CD14-positive monocyte (primary cell): ENCODE data around the gene PSMD13. TPM values are rescaled to one million over a fixed set of nuclear protein-coding genes. Genes with fewer than 3 reads are reported as not detected.

ENCODE experiments used
- DNase-seq, 3 donors: peaks; one replicate each; pipeline ENCODE4 v3.0.0-alpha.2; 2011 to 2022
- H2AFZ ChIP-seq: 2 replicates; pipeline ENCODE4 v1.6.0; 2012; ENCODE audit warnings: mild to moderate bottlenecking, low read depth, low read length, inconsistent platforms; ENCODE audit not compliant: insufficient read depth, poor library complexity, severe bottlenecking
- H3K27ac ChIP-seq, 2 donors: 1 replicate in 1 of 2; 2 replicates in 1 of 2; pipeline ENCODE4 v1.5.1; 2012 to 2013; ENCODE audit warnings: low read length in 2 of 2, control low read depth in 1 of 2, inconsistent platforms in 1 of 2, low read depth in 1 of 2, mild to moderate bottlenecking in 1 of 2
- H3K27me3 ChIP-seq, 2 donors: one replicate each; pipeline versions ENCODE4 v1.6.0 to v1.6.1; 2011 to 2013; ENCODE audit warnings: low read length in 2 of 2; ENCODE audit not compliant: control insufficient read depth in 2 of 2, insufficient read depth in 2 of 2
- H3K36me3 ChIP-seq, 2 donors: replicated peaks in 1 of 2; 1 replicate in 1 of 2; 2 replicates in 1 of 2; pipeline versions ENCODE4 v1.5.1 to v1.6.1; 2012 to 2013; ENCODE audit warnings: low read length in 2 of 2, control low read depth in 1 of 2, inconsistent platforms in 1 of 2, mild to moderate bottlenecking in 1 of 2; ENCODE audit not compliant: insufficient read depth in 2 of 2, control insufficient read depth in 1 of 2
- H3K4me1 ChIP-seq, 2 donors: 1 replicate in 1 of 2; 2 replicates in 1 of 2; pipeline versions ENCODE4 v1.5.1 to v1.6.1; 2012 to 2013; ENCODE audit warnings: low read length in 2 of 2, control low read depth in 1 of 2, inconsistent platforms in 1 of 2, mild to moderate bottlenecking in 1 of 2, moderate library complexity in 1 of 2; ENCODE audit not compliant: insufficient read depth in 2 of 2, control insufficient read depth in 1 of 2
- H3K4me2 ChIP-seq: replicated peaks from 2 replicates; pipeline ENCODE3; 2012; ENCODE audit warnings: low read length, moderate library complexity, mild to moderate bottlenecking; ENCODE audit not compliant: poor library complexity, severe bottlenecking; ENCODE audit errors: extremely low read depth
- H3K4me3 ChIP-seq, 3 experiments: fragments of 200-600 bp in 1 of 3; sonication (generic) in 1 of 3; replicated peaks in 1 of 3; 1 replicate in 2 of 3; 2 replicates in 1 of 3; pipeline ENCODE4 v1.5.1; 2011 to 2013; ENCODE audit warnings: low read length in 3 of 3, mild to moderate bottlenecking in 3 of 3, control low read depth in 2 of 3, low read depth in 2 of 3, inconsistent platforms in 1 of 3, moderate library complexity in 1 of 3
- H3K79me2 ChIP-seq: 2 replicates; pipeline ENCODE4 v1.6.0; 2012; ENCODE audit warnings: mild to moderate bottlenecking, control low read depth, inconsistent platforms, low read length, moderate library complexity; ENCODE audit not compliant: insufficient read depth
- H3K9ac ChIP-seq: 2 replicates; pipeline ENCODE4 v1.6.0; 2017; ENCODE audit warnings: low read length, mild to moderate bottlenecking; ENCODE audit not compliant: insufficient read depth, poor library complexity, severe bottlenecking
- H3K9me3 ChIP-seq, 2 donors: replicated peaks in 1 of 2; 1 replicate in 1 of 2; 2 replicates in 1 of 2; pipeline versions ENCODE4 v1.5.1 to v1.6.1; 2012 to 2013; ENCODE audit warnings: low read length in 2 of 2, control low read depth in 1 of 2; ENCODE audit not compliant: control insufficient read depth in 1 of 2, insufficient read depth in 1 of 2
- H4K20me1 ChIP-seq: 2 replicates; pipeline ENCODE4 v1.6.0; 2012; ENCODE audit warnings: mild to moderate bottlenecking, low read length, control low read depth, moderate library complexity; ENCODE audit not compliant: insufficient read depth
- H3K27ac Mint-ChIP-seq, 7 donors: one replicate each; pipeline ENCODE4 v1.8.0; 2020; ENCODE audit warnings: mild to moderate bottlenecking in 7 of 7, mixed read lengths in 7 of 7, moderate library complexity in 6 of 7, inconsistent platforms in 2 of 7
- H3K27me3 Mint-ChIP-seq, 3 donors: one replicate each; pipeline ENCODE4 v1.8.0; 2021 to 2022; ENCODE audit warnings: low read depth in 3 of 3, mild to moderate bottlenecking in 3 of 3, mixed read lengths in 3 of 3, moderate library complexity in 3 of 3, inconsistent platforms in 1 of 3
- H3K36me3 Mint-ChIP-seq, 2 donors: one replicate each; pipeline ENCODE4 v1.8.0; 2020; ENCODE audit warnings: mixed read lengths in 2 of 2, inconsistent platforms in 1 of 2, mild to moderate bottlenecking in 1 of 2
- H3K4me1 Mint-ChIP-seq: one replicate; pipeline ENCODE4 v1.8.0; 2020; ENCODE audit warnings: mild to moderate bottlenecking, mixed read lengths
- H3K4me3 Mint-ChIP-seq, 2 donors: one replicate each; pipeline ENCODE4 v1.8.0; 2020; ENCODE audit warnings: mild to moderate bottlenecking in 2 of 2, mixed read lengths in 2 of 2, moderate library complexity in 1 of 2
- H3K9me3 Mint-ChIP-seq, 7 donors: one replicate each; pipeline ENCODE4 v1.8.0; 2020 to 2022; ENCODE audit warnings: mixed read lengths in 7 of 7, mild to moderate bottlenecking in 6 of 7, moderate library complexity in 6 of 7, inconsistent platforms in 2 of 7
- CTCF ChIP-seq: fragments of 200-600 bp; IDR thresholded peaks from one replicate; pipeline ENCODE4 v1.8.0; 2022; ENCODE audit warnings: antibody characterized with exemption, mild to moderate bottlenecking
- WGBS: methylation state at CpG from one replicate; pipeline ENCODE4 v1.1.5; 2013; ENCODE audit warnings: missing lambda C conversion rate; ENCODE audit not compliant: insufficient coverage; 5-methylcytosine and 5-hydroxymethylcytosine counted together
- intact Hi-C, 2 donors: fragments of 100-400 bp; cut with micrococcal nuclease; formaldehyde crosslinking; loops; one replicate each; pipeline versions ENCODE4 v1.15.0 to v1.15.1; 2023
- polyA plus RNA-seq, 3 donors: library from polyadenylated mRNA; depleted of rRNA in 1 of 3; unstranded in 2 of 3; stranded (reverse) in 1 of 3; fragments of 300-500 nt in 2 of 3; fragments of >200 nt in 1 of 3; fragmentation: Illumina TruSeq in 2 of 3; gene quantifications; 1 replicate in 2 of 3; 2 replicates in 1 of 3; pipeline ENCODE4 v1.2.3, GENCODE V29; 2012 to 2021

The PSMD13 gene
- polyA plus RNA-seq, 3 donors: 136 to 272 (median 218) TPM

GRCh38 chr11:251550-251949 is 14.8 kb downstream of the PSMD13 start:
- no peak overlapping the region for H3K4me3 Mint-ChIP-seq
- no peak for TF ChIP-seq CTCF
- intact Hi-C loops: loop anchor here (5.0 kb wide), 4 partner anchors 36 to 106 kb away; partner anchors contain the start of genes IFITM2 (in 1 of the 2) and PGGHG (in 1 of the 2)
- no peak overlapping the region for H3K4me3 ChIP-seq
- no peaks in the 10 kb centered on the region for H3K4me1 Mint-ChIP-seq
- no peak overlapping the region for H3K9ac ChIP-seq
- H3K9me3 Mint-ChIP-seq: no peaks in the 10 kb centered on the region
- no peak overlapping the region for H2AFZ ChIP-seq
- no peak overlapping the region for H3K27ac ChIP-seq
- no peaks in the 10 kb centered on the region for H3K9me3 ChIP-seq
- H3K27me3 Mint-ChIP-seq: no peaks in the 10 kb centered on the region
- no peak overlapping the region for H3K4me2 ChIP-seq
- no peaks in the 10 kb centered on the region for H3K4me1 ChIP-seq
- H3K27ac Mint-ChIP-seq: peak overlapping the region in 1 of 7 donors; percentile 54
- no peaks in the 10 kb centered on the region for H3K27me3 ChIP-seq
- peaks cover 67 to 74% of the 10 kb centered on the region in 2 donors for H3K36me3 Mint-ChIP-seq
- H4K20me1 ChIP-seq: no peaks in the 10 kb centered on the region
- WGBS: 91% methylated on average over 4 of the region's 10 CpGs
- H3K36me3 ChIP-seq: peaks cover 71 to 72% of the 10 kb centered on the region in 2 donors
- no peak for DNase-seq
- H3K79me2 ChIP-seq: no peaks in the 10 kb centered on the region

DNA sequence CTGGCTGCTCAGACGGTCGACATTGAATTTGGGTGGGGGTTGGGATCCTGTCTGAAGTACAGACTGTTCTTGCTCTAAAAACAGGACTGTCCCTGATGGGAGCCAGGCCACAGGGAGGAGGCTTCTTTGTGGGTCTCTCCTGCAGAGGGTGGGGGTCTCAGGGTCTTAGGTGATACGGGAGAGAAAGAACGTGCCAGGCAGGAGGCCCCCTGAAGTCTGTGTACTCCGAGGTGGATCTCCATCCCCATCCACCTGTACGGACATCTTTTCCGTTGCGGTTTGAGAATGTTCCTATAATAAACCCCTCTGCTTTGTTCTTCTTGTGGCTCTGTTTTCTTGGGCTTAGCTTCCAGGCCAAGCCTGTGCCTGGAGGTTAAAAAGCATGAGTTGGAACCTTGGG is 15.9 kb downstream of the PSMD13 start:
- DNase-seq: no peak
- peaks cover 60 to 61% of the 10 kb centered on the region in 2 donors for H3K36me3 ChIP-seq
- H3K4me2 ChIP-seq: no peak overlapping the region
- peaks cover 4% of the 10 kb centered on the region for H3K4me1 Mint-ChIP-seq
- no peak overlapping the region for H3K4me3 ChIP-seq
- H3K27ac ChIP-seq: no peak overlapping the region
- H3K36me3 Mint-ChIP-seq: peaks cover 56 to 63% of the 10 kb centered on the region in 2 donors
- no peaks in the 10 kb centered on the region for H3K79me2 ChIP-seq
- H3K27me3 Mint-ChIP-seq: peaks cover 0 to 4% (median 0%) of the 10 kb centered on the region in 3 donors
- no peaks in the 10 kb centered on the region for H3K4me1 ChIP-seq
- no peaks in the 10 kb centered on the region for H3K27me3 ChIP-seq
- H3K9me3 Mint-ChIP-seq: no peaks in the 10 kb centered on the region
- no peak for TF ChIP-seq CTCF
- 96% methylated on average over 4 of the region's 8 CpGs for WGBS
- intact Hi-C loops: loop anchor here (5.0 kb wide), 4 partner anchors 35 to 105 kb away; partner anchors contain the start of genes IFITM2 (in 1 of the 2) and PGGHG (in 1 of the 2)
- no peak overlapping the region for H3K9ac ChIP-seq
- H4K20me1 ChIP-seq: no peaks in the 10 kb centered on the region
- no peak overlapping the region for H3K4me3 Mint-ChIP-seq
- H3K9me3 ChIP-seq: no peaks in the 10 kb centered on the region
- H2AFZ ChIP-seq: no peak overlapping the region
- H3K27ac Mint-ChIP-seq: no peak overlapping the region
